K562 (cell line): ENCODE data around the gene ASB13. TPM values are rescaled to one million over a fixed set of nuclear protein-coding genes. Genes with fewer than 3 reads are reported as not detected.

ENCODE experiments used
- ATAC-seq: fragments of 200-7000 bp; cut with Tn5 transposase; 3 replicates; pipeline ENCODE4 v1.9.1; 2020; ENCODE audit warnings: moderate library complexity
- BruUV-seq: library from RNA; stranded (reverse); fragments of 400-500 nt; replicated peaks from 2 replicates; lab custom pipeline; 2021; lab: Mats Ljungman, UMichigan
- CTCF ChIA-PET: fragments of 300-600 bp; formaldehyde crosslinking; extraction: SDS; loops from one replicate; lab custom pipeline; 2021; ENCODE audit warnings: low intra/inter-chr PET ratio; lab: Yijun Ruan, JAX
- POLR2A ChIA-PET: fragments of 300-600, 350-650 bp; sonication (Branson Sonifier 250); formaldehyde crosslinking; extraction: SDS; loops from one replicate; lab custom pipeline; 2021; ENCODE audit warnings: antibody characterized with exemption, inconsistent platforms; lab: Yijun Ruan, JAX
- DNase-seq, 4 experiments: peaks; one replicate each; pipeline versions ENCODE4 v3.0.0 to v3.0.0-alpha.2; 2011 to 2018; ENCODE audit warnings: low spot score in 3 of 4, mixed read lengths in 3 of 4; ENCODE audit errors: extremely low read depth in 1 of 4
- FAIRE-seq: peaks from 2 replicates; lab custom pipeline; 2011; peaks lifted over from hg19 to GRCh38; lab: Jason Lieb, UNC
- H2AFZ ChIP-seq: 2 replicates; pipeline ENCODE4 v1.6.0; 2011; ENCODE audit warnings: low read depth, low read length, control low read depth, inconsistent platforms
- H3K27ac ChIP-seq: fragments of 200-600 bp; 3 replicates; pipeline ENCODE4 v1.8.0; 2011; ENCODE audit warnings: low read depth, mild to moderate bottlenecking, control low read depth, inconsistent platforms, low read length, moderate library complexity, mixed read lengths; ENCODE audit errors: extremely low read depth
- H3K27me3 ChIP-seq, 2 experiments: fragments of 300-600 bp in 1 of 2; 2 replicates in 1 of 2; 3 replicates in 1 of 2; pipeline versions ENCODE4 v1.6.0 to v1.8.0; 2011; ENCODE audit warnings: inconsistent platforms in 2 of 2, low read length in 2 of 2, mild to moderate bottlenecking in 1 of 2, mixed read lengths in 1 of 2, moderate library complexity in 1 of 2; ENCODE audit not compliant: control insufficient read depth in 2 of 2, insufficient read depth in 2 of 2
- H3K36me3 ChIP-seq: fragments of 300-600 bp; 3 replicates; pipeline ENCODE4 v1.8.0; 2011; ENCODE audit warnings: mild to moderate bottlenecking, low read length, inconsistent platforms; ENCODE audit not compliant: control insufficient read depth, insufficient read depth
- H3K4me1 ChIP-seq, 2 experiments: fragments of 200-600 bp in 1 of 2; replicated peaks in 1 of 2; 2 replicates in 1 of 2; 3 replicates in 1 of 2; pipeline versions ENCODE4 v1.5.1 to v1.8.0; 2011; ENCODE audit warnings: inconsistent platforms in 2 of 2, low read length in 2 of 2, mild to moderate bottlenecking in 1 of 2, mixed read lengths in 1 of 2, moderate library complexity in 1 of 2; ENCODE audit not compliant: control insufficient read depth in 2 of 2, insufficient read depth in 2 of 2
- H3K4me2 ChIP-seq: 2 replicates; pipeline ENCODE4 v1.6.1; 2011; ENCODE audit warnings: low read length, control low read depth, inconsistent platforms, mixed read lengths; ENCODE audit not compliant: insufficient read depth
- H3K4me3 ChIP-seq: fragments of 200-600 bp; sonication (generic), shearing (Covaris generic); 2 replicates; pipeline ENCODE4 v1.5.1; 2016; ENCODE audit warnings: control low read depth, inconsistent platforms
- H3K79me2 ChIP-seq: fragments of 200-600 bp; 3 replicates; pipeline ENCODE4 v1.8.0; 2011; ENCODE audit warnings: low read length, inconsistent platforms; ENCODE audit not compliant: control insufficient read depth, insufficient read depth
- H3K9ac ChIP-seq, 2 experiments: 2 replicates each; pipeline versions ENCODE4 v1.6.0 to v1.6.1; 2011; ENCODE audit warnings: low read depth in 2 of 2, low read length in 2 of 2, control low read depth in 1 of 2, inconsistent platforms in 1 of 2, mild to moderate bottlenecking in 1 of 2, mixed read lengths in 1 of 2; ENCODE audit not compliant: insufficient read depth in 1 of 2
- H3K9me1 ChIP-seq: one replicate; pipeline ENCODE4 v1.6.0; 2011; ENCODE audit warnings: inconsistent platforms, mild to moderate bottlenecking, low read length, moderate library complexity; ENCODE audit not compliant: control insufficient read depth, insufficient read depth
- H3K9me3 ChIP-seq: replicated peaks from 2 replicates; pipeline ENCODE4 v1.5.1; 2011; ENCODE audit warnings: low read depth, low read length, inconsistent platforms; ENCODE audit not compliant: control insufficient read depth, insufficient read depth
- H4K20me1 ChIP-seq: replicated peaks from 2 replicates; pipeline ENCODE4 v1.6.1; 2011; ENCODE audit warnings: low read length, inconsistent platforms, mixed read lengths; ENCODE audit not compliant: control insufficient read depth, insufficient read depth
- ASH1L ChIP-seq: fragments of 450-650 bp; IDR thresholded peaks from 2 replicates; pipeline ENCODE4 v1.6.1; 2018; ENCODE audit warnings: borderline replicate concordance, mild to moderate bottlenecking, low read depth; ENCODE audit not compliant: partially characterized antibody
- ATF1 ChIP-seq, 2 experiments: fragments of 450-650 bp in 1 of 2; IDR thresholded peaks; 2 replicates each; pipeline ENCODE4 v1.6.1; 2016; ENCODE audit warnings: missing compliant biosample characterization in 1 of 2, missing genetic modification characterization in 1 of 2
- ATF7 ChIP-seq: fragments of 450-650 bp; IDR thresholded peaks from 2 replicates; pipeline ENCODE4 v1.7.1; 2014; ENCODE audit warnings: mild to moderate bottlenecking, moderate library complexity
- E2F3 ChIP-seq: fragments of 250-450 bp; sonication (Bioruptor Pico); IDR thresholded peaks from 2 replicates; pipeline ENCODE4 v1.4.0; 2020; ENCODE audit warnings: mild to moderate bottlenecking
- GTF2B ChIP-seq: IDR thresholded peaks from 2 replicates; pipeline ENCODE4 v1.6.1; 2011; ENCODE audit not compliant: insufficient read length; ENCODE audit errors: extremely low read depth
- MCM5 ChIP-seq: fragments of 450-650 bp; IDR thresholded peaks from 2 replicates; pipeline ENCODE4 v1.6.1; 2016; ENCODE audit warnings: low read depth
- MTA2 ChIP-seq: fragments of 450-650 bp; IDR thresholded peaks from 2 replicates; pipeline ENCODE4 v1.6.1; 2016; ENCODE audit warnings: low read depth
- ZBTB33 ChIP-seq: sonication (generic); formaldehyde crosslinking; IDR thresholded peaks from 2 replicates; pipeline ENCODE4 v1.8.1; 2023; ENCODE audit warnings: mild to moderate bottlenecking, missing genetic modification reagents
- ZNF75A ChIP-seq: fragments of 450-650 bp; formaldehyde crosslinking; IDR thresholded peaks from 2 replicates; pipeline ENCODE4 v1.4.0; 2020; ENCODE audit warnings: mild to moderate bottlenecking
- WGBS: fragments of 100-300 bp; shearing (Covaris generic); methylation state at CpG from one replicate; pipeline ENCODE4 v1.1.6; 2016; ENCODE audit warnings: low coverage, mixed read lengths; ENCODE audit not compliant: insufficient coverage; ENCODE audit errors: missing lambda C conversion rate; 5-methylcytosine and 5-hydroxymethylcytosine counted together
- in situ Hi-C: fragments of 300-500 bp; cut with MboI; formaldehyde crosslinking; loops from 4 replicates; pipeline ENCODE4 v1.15.0; 2018; ENCODE audit warnings: inconsistent platforms, mixed read lengths
- intact Hi-C: fragments of 100-400 bp; cut with micrococcal nuclease; formaldehyde crosslinking; loops from 2 replicates; pipeline ENCODE4 v1.14.2; 2022
- polyA plus RNA-seq, 8 experiments: library from polyadenylated mRNA; depleted of rRNA in 4 of 8; stranded (reverse) in 5 of 8; unstranded in 3 of 8; fragments of >200 nt; fragmentation: Nextera tagmentation in 2 of 8; fragmentation: Illumina TruSeq in 1 of 8; extraction: Ambion mirVana in 2 of 8; extraction: Trizol in 1 of 8; gene quantifications; 2 replicates each; pipeline versions ENCODE4 v1.2.1 to v1.2.3, GENCODE V29; 2011 to 2014; ENCODE audit warnings: inconsistent platforms in 1 of 8, missing spikeins in 1 of 8
- total RNA-seq, 7 experiments: library from RNA; depleted of rRNA in 6 of 7; stranded (reverse); fragments of >200 nt in 6 of 7; fragmentation: Illumina TruSeq in 2 of 7; extraction: Trizol in 2 of 7; gene quantifications; 2 replicates each; pipeline versions ENCODE4 v1.2.1 to v1.2.3, GENCODE V29; 2011 to 2021; ENCODE audit warnings: low replicate concordance in 1 of 7

The ASB13 gene
- total and polyA plus RNA-seq, 9 of the 15 experiments (the other 6 are each of a cell fraction or from before 2014, with no cell fraction given): 5.2 to 28.8 (median 16.9) TPM

GRCh38 chr10:5630112-5630436, 36.3 kb downstream of the ASB13 start:
- in situ Hi-C loops: no loop called here

More at GRCh38 chr10:5630112-5630436, 36.3 kb downstream of the ASB13 start:
- FAIRE-seq (no peak), DNase-seq (no peak), ATAC-seq (no peak)
- Histone ChIP-seq H3K4me3 (no peak overlapping the region), H3K4me1 (peaks cover 0 to under 1% of the 10 kb centered on the region in 2 experiments; a peak in 1 of 5 replicates), H3K9me3 (no peaks in the 10 kb centered on the region), H2AFZ (no peak overlapping the region), H4K20me1 (no peaks in the 10 kb centered on the region), H3K9ac (no peak overlapping the region), H3K36me3 (no peaks in the 10 kb centered on the region), H3K27me3 (peaks cover 9 to 30% of the 10 kb centered on the region in 2 experiments), H3K79me2 (no peaks in the 10 kb centered on the region), H3K27ac (no peak overlapping the region), H3K9me1 (no peaks in the 10 kb centered on the region), H3K4me2 (no peak overlapping the region)
- WGBS: 78% methylated on average over 8 of the region's 8 CpGs
- ChIA-PET CTCF (interaction anchor here (1.5 kb wide), 1 partner anchor 188 kb away, joined by 4 read pairs; no protein-coding TSS in a partner anchor), POLR2A (interaction anchor here (0.7 to 1.0 kb wide), 2 partner anchors 167 to 176 kb away, joined by 4 read pairs; no protein-coding TSS in a partner anchor)
- intact Hi-C loops: loop anchor here (1.0 to 10.0 kb wide), 2 partner anchors 54 to 105 kb away; partner anchors contain the start of gene TASOR2
- TF ChIP-seq ZBTB33 (CRISPR knock-in tag) (peak; percentile 19; the same call in 1 of the 2 replicates), ASH1L (no peak), ATF7 (0 out of 2 replicates have a peak, but pooled peaks have one; percentile 22), E2F3 (CRISPR knock-in tag) (no peak), MTA2 (no peak), MCM5 (no peak), ZNF75A (no peak), ATF1 (CRISPR knock-in tag; IDR thresholded peaks at IDR 0.05) (no peak), ATF1 (tag; IDR thresholded peaks at IDR 0.05) (no peak), GTF2B (no peak)
- no TSS peak for BruUV-seq
